Astrocyte of the spinal cord (primary cell): Measurements from ENCODE around the gene MYOG.

Source experiments
- DNase-seq: peaks from one replicate; pipeline ENCODE4 v3.0.0; 2011; ENCODE audit warnings: low read depth, low spot score
- H3K4me3 ChIP-seq: 2 replicates; pipeline ENCODE4 v1.5.1; 2011; ENCODE audit warnings: low read depth, mild to moderate bottlenecking, low read length, moderate library complexity
- in situ Hi-C: cut with HindIII; loops from 2 replicates; pipeline ENCODE4 v1.10.0; 2017; ENCODE audit warnings: low sequenced_read_pairs
- TF ChIP-seq, protein P1 (sequence below): IDR thresholded peaks from 2 replicates; pipeline ENCODE4 v1.5.1; 2012; ENCODE audit warnings: low read depth, mild to moderate bottlenecking, low read length, inconsistent platforms

The MYOG gene

GRCh38 chr1:203085528-203086406 is at the start of gene MYOG:
Gene MYOG (minus strand): TSS chr1:203086012. CDS start chr1:203085961, 51 bp downstream.
- H3K4me3 ChIP-seq = no peak within 1 kb of the TSS
- DNase-seq = no peak
- in situ Hi-C loops = no loop called here
- TF ChIP-seq, protein P1, sequence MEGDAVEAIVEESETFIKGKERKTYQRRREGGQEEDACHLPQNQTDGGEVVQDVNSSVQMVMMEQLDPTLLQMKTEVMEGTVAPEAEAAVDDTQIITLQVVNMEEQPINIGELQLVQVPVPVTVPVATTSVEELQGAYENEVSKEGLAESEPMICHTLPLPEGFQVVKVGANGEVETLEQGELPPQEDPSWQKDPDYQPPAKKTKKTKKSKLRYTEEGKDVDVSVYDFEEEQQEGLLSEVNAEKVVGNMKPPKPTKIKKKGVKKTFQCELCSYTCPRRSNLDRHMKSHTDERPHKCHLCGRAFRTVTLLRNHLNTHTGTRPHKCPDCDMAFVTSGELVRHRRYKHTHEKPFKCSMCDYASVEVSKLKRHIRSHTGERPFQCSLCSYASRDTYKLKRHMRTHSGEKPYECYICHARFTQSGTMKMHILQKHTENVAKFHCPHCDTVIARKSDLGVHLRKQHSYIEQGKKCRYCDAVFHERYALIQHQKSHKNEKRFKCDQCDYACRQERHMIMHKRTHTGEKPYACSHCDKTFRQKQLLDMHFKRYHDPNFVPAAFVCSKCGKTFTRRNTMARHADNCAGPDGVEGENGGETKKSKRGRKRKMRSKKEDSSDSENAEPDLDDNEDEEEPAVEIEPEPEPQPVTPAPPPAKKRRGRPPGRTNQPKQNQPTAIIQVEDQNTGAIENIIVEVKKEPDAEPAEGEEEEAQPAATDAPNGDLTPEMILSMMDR = no peak

- in situ Hi-C loops = no loop called here
- DNase-seq = no peak
- TF ChIP-seq, protein P1 = no peak
- no peak overlapping the region for H3K4me3 ChIP-seq
Observed at GRCh38 chr1:203133970-203134725, 48.3 kb upstream of the MYOG start.

DNA sequence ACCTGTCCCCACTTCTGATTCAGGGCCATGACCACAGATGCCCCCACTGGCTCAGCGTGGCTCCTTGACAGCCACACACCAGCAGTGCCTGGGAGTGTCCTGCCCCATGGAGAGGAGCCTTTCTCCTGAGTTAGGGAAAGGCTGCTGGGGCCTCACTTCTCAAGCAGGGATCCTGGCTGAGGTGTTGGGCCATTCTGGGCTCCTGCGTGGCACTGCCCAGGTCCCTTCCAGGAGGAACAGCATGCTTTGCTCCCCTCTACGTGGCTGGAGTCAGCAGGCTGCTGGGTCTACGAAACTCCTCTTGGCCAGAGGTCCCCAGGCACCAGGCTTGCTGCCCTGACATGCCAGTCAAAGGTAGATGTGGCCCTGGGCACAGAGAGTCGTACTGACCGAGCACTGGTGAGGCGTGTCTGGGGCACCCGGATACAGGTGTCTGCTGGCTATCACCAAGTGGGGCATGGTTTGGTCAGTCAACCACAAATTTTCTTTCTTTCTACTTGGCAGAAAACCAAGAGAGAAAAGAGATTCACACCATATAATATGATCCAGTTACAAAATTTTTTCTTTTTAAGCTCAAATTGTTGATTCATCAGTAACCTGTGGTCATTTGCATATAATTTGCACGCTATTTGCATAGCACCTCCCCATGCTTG is 45.9 kb upstream of the MYOG start:
- no peak for DNase-seq
- in situ Hi-C loops = no loop called here
- H3K4me3 ChIP-seq = no peak overlapping the region
- TF ChIP-seq, protein P1 = no peak

GRCh38 chr1:203130358-203130985 is 44.7 kb upstream of the MYOG start:
- in situ Hi-C loops = no loop called here
- TF ChIP-seq, protein P1 = no peak
- no peak for DNase-seq
- no peak overlapping the region for H3K4me3 ChIP-seq

GRCh38 chr1:203129501-203130231 is 43.9 kb upstream of the MYOG start:
- DNase-seq = no peak
- H3K4me3 ChIP-seq = no peak overlapping the region
- in situ Hi-C loops = no loop called here
- TF ChIP-seq, protein P1 = no peak
